CD4-positive, alpha-beta T cell treated with Interleukin-21 for 1 hour (primary cell): ENCODE results near the gene SEMA5B.

Source experiments
- DNase-seq: peaks from one replicate; pipeline ENCODE4 v3.0.0-alpha.2; 2020

Gene SEMA5B

GRCh38 chr3:122941228-122942206 is 86.0 kb downstream of the SEMA5B start:
- peak; percentile 25 for DNase-seq

GRCh38 chr3:122940628-122941086 is 86.9 kb downstream of the SEMA5B start:
- no peak for DNase-seq

GRCh38 chr3:122938783-122939425 is 88.7 kb downstream of the SEMA5B start:
- DNase-seq, result no peak

- DNase-seq, result no peak
Observed at GRCh38 chr3:122937745-122938144, 89.8 kb downstream of the SEMA5B start.

- DNase-seq, result no peak
Observed at GRCh38 chr3:122936986-122937385, 90.6 kb downstream of the SEMA5B start.

- DNase-seq, result no peak
Observed at GRCh38 chr3:122936335-122936734, 91.2 kb downstream of the SEMA5B start.

GRCh38 chr3:122934251-122934650 is 93.3 kb downstream of the SEMA5B start:
- no peak for DNase-seq

GRCh38 chr3:122932251-122932967 is 95.2 kb downstream of the SEMA5B start:
- DNase-seq, result no peak

- no peak for DNase-seq
Observed at GRCh38 chr3:122931636-122932035, 95.9 kb downstream of the SEMA5B start.

- DNase-seq, result no peak
Observed at GRCh38 chr3:122930063-122930997, 97.2 kb downstream of the SEMA5B start.

- no peak for DNase-seq
Observed at GRCh38 chr3:122929188-122930062, 98.1 kb downstream of the SEMA5B start.

- DNase-seq, result no peak
Observed at GRCh38 chr3:122928396-122929187, 99.0 kb downstream of the SEMA5B start.

GRCh38 chr3:122927726-122928125 is 99.8 kb downstream of the SEMA5B start:
- no peak for DNase-seq

- no peak for DNase-seq
Observed at GRCh38 chr3:122926811-122927210, 100.8 kb downstream of the SEMA5B start.

- no peak for DNase-seq
Observed at GRCh38 chr3:122926322-122926721, 101.2 kb downstream of the SEMA5B start.

- no peak for DNase-seq
Observed at GRCh38 chr3:122925756-122926155, 101.8 kb downstream of the SEMA5B start.

- DNase-seq, result no peak
Observed at GRCh38 chr3:122924056-122924455, 103.5 kb downstream of the SEMA5B start.

GRCh38 chr3:122923611-122924010 is 104.0 kb downstream of the SEMA5B start:
- no peak for DNase-seq

- DNase-seq, result peak; percentile 9
Observed at GRCh38 chr3:122921791-122922651, 105.5 kb downstream of the SEMA5B start.
